ENCODE results near the gene USH1G.

Gene USH1G

DNA sequence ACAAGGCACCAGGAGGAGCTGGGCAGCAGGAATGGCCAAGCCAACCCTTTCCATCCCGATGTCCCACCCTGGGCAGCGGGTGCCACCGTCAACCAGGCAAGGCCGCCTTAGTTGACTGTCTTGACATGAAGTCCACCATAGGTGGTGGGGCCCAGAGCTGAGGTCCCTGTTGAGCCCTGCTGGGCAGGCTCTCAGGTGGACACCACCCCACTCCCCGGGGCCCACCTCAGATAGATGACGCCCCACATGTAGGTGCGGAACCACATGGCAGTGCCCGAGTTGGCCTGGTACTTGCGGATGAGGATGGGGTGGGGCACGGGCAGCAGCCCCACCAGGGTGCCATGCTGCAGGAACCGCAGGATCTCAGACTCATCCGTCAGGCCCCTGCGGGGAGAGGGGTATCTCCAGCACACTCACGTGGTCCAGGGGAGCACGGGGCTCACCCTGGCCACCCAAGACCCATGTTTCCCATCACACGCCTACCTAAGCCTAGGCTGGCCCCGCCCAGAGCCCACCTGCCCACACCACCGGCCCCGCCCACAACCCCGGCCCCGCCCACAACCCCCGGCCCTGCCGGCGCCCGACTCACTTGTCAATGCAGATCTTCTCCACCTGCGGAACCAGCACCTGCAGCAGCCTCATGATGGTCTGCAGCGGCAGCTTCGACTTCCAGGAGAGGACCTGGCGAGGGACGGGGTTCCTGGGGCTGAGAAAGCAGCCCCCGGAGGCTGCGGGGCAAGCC, 28.8 kb upstream of the USH1G start:
- H3K4me3 ChIP-seq (ENCODE audit: low read depth in 1 of 2, low read length in 1 of 2), result no peak overlapping the region
- H3K4me1 ChIP-seq (ENCODE audit: control insufficient read depth in 1 of 2, insufficient read depth in 1 of 2, low read depth in 1 of 2, low read length in 1 of 2), result no peaks in the 10 kb centered on the region
- H3K27me3 ChIP-seq, result peaks cover 52% of the 10 kb centered on the region
- H3K36me3 ChIP-seq, result no peaks in the 10 kb centered on the region
- peaks cover 6% of the 10 kb centered on the region for H3K9me3 ChIP-seq
- TF ChIP-seq, protein P1, sequence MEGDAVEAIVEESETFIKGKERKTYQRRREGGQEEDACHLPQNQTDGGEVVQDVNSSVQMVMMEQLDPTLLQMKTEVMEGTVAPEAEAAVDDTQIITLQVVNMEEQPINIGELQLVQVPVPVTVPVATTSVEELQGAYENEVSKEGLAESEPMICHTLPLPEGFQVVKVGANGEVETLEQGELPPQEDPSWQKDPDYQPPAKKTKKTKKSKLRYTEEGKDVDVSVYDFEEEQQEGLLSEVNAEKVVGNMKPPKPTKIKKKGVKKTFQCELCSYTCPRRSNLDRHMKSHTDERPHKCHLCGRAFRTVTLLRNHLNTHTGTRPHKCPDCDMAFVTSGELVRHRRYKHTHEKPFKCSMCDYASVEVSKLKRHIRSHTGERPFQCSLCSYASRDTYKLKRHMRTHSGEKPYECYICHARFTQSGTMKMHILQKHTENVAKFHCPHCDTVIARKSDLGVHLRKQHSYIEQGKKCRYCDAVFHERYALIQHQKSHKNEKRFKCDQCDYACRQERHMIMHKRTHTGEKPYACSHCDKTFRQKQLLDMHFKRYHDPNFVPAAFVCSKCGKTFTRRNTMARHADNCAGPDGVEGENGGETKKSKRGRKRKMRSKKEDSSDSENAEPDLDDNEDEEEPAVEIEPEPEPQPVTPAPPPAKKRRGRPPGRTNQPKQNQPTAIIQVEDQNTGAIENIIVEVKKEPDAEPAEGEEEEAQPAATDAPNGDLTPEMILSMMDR (IDR thresholded peaks at IDR 0.05), result no peak
- H3K27ac ChIP-seq, result no peak overlapping the region

DNA sequence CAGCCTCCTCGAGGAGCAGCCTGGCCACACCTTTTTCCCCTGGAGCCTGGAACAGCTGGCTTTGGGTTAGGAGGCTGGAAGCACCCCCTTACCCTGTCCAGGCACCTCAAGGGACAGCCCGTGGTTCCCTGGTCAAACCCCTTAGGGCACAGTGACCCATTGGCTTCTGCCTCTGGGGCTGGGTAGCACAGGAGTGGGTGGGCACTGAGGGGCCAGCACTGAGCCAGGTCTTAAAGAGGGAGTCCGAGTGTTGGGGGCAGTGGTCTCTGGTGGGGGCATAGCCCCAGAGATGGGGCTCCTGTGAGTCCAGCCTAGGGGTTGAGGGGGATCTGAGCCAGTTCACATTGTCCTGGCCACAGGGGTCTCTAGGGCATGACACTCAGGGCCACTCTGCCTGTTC, 28.0 kb upstream of the USH1G start:
- Histone ChIP-seq H3K27ac (no peak overlapping the region), H3K27me3 (peaks cover 60% of the 10 kb centered on the region), H3K9me3 (no peaks in the 10 kb centered on the region), H3K4me3 (ENCODE audit: low read depth in 1 of 2, low read length in 1 of 2) (no peak overlapping the region), H3K36me3 (no peaks in the 10 kb centered on the region), H3K4me1 (ENCODE audit: control insufficient read depth in 1 of 2, insufficient read depth in 1 of 2, low read depth in 1 of 2, low read length in 1 of 2) (no peaks in the 10 kb centered on the region)
- TF ChIP-seq, protein P1 (IDR thresholded peaks at IDR 0.05), result no peak

DNA sequence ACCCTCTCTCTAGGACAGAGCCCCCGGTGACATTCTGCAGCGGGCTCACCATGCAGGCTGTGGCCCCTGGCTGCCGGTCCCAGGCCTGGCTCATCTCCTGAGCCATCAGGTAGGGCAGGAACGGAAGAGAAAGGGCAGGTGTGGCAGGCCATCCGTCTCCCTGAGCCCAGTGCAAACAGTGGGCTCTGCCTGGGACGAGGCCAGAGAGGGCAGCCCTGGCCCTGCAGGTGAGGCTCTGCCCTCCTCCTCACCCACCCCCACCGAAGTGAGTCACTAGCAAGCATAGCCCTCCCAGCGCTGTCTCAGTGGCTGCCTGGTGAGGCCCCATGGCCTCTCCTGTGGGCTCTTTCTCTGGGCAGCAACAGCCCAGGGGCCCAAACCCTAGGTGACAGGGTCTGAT, 27.2 kb upstream of the USH1G start:
- no peaks in the 10 kb centered on the region for H3K9me3 ChIP-seq
- no peak overlapping the region for H3K27ac ChIP-seq
- H3K4me1 ChIP-seq (ENCODE audit: control insufficient read depth in 1 of 2, insufficient read depth in 1 of 2, low read depth in 1 of 2, low read length in 1 of 2), result no peaks in the 10 kb centered on the region
- H3K4me3 ChIP-seq (ENCODE audit: low read depth in 1 of 2, low read length in 1 of 2), result no peak overlapping the region
- H3K36me3 ChIP-seq, result no peaks in the 10 kb centered on the region
- peaks cover 68% of the 10 kb centered on the region for H3K27me3 ChIP-seq
- TF ChIP-seq, protein P1 (IDR thresholded peaks at IDR 0.05), result no peak

DNA sequence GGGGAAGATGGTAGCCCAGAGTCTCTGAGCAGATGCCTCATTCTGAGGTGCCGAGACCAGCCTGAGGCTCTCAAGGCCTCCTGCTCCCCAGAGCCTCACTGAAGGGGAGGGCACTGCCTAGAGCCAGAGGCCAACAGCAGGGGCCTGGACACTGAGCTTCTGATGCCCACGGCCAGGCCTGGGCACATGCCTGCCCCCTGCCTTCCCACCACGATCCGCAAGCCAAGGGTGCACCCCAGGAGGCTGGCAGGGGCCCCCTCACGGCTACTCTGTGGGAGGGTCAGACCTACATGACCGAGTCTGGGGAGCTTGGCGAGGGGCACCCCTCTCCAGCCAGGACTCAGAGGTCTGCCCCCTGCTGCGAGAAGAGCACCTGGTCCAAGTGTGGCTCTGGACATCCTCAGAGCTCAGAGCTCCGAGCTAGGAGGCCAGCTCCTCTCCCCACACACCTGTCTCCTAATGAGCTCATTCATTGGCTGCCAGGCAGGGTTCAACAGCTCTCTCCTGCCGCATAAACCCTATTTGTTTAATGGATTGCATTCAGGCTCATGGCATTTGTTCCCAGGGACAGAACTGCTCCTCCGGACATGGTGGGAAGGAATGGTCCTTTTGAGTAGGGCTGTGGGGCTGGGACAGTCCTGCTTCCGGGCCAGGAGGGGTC, 26.5 kb upstream of the USH1G start:
- peaks cover 74% of the 10 kb centered on the region for H3K27me3 ChIP-seq
- H3K4me1 ChIP-seq (ENCODE audit: control insufficient read depth in 1 of 2, insufficient read depth in 1 of 2, low read depth in 1 of 2, low read length in 1 of 2), result no peaks in the 10 kb centered on the region
- H3K36me3 ChIP-seq, result no peaks in the 10 kb centered on the region
- no peak overlapping the region for H3K4me3 ChIP-seq (ENCODE audit: low read depth in 1 of 2, low read length in 1 of 2)
- TF ChIP-seq, protein P1 (IDR thresholded peaks at IDR 0.05), result no peak
- H3K27ac ChIP-seq, result no peak overlapping the region
- no peaks in the 10 kb centered on the region for H3K9me3 ChIP-seq

DNA sequence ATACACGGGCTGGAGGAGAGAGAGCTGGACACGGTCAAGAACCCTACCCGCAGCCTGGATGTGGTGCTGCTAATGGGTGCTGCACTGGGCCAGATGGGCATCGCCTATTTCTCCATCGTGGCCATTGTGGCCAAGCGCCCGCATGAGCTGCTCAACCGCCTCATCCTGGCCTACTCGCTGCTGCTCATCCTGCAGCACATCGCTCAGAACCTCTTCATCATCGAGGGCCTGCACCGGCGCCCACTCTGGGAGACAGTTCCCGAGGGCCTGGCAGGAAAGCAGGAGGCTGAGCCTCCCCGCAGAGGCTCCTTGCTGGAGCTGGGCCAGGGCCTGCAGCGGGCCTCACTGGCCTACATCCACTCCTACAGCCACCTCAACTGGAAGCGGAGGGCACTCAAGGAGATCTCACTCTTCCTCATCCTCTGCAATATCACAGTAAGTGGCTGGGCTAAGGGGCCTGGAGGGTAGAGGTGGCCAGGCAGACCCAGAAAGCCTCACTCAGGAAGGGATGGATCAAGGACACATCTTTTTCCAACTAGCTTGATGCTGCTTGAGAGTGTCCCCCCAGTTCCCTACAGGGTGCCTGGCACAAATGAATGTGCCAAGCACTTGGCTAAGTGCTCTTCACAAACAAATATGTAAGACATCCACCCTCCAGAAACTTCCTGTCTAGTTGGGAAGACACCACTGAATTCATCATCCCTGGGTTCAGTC, 24.1 kb upstream of the USH1G start:
- Histone ChIP-seq H3K4me3 (ENCODE audit: low read depth in 1 of 2, low read length in 1 of 2) (no peak overlapping the region), H3K27me3 (peaks cover 87% of the 10 kb centered on the region), H3K36me3 (no peaks in the 10 kb centered on the region), H3K27ac (no peak overlapping the region), H3K4me1 (ENCODE audit: control insufficient read depth in 1 of 2, insufficient read depth in 1 of 2, low read depth in 1 of 2, low read length in 1 of 2) (no peaks in the 10 kb centered on the region), H3K9me3 (no peaks in the 10 kb centered on the region)
- TF ChIP-seq, protein P1 (IDR thresholded peaks at IDR 0.05), result no peak
